Measurements from ENCODE around the gene FUT9.

- no peak for TF ChIP-seq MAX (IDR thresholded peaks at IDR 0.05)
- TF ChIP-seq KDM5A (IDR thresholded peaks at IDR 0.05): no peak
- no peak for TF ChIP-seq CTCF (IDR thresholded peaks at IDR 0.05)
Measured at GRCh38 chr6:96032661-96033060, 16.9 kb downstream of the FUT9 start.

Data from A549 (cell line).